NCI-H1417 treated with DMSO at 0.1 percent for 48 hours (cell line): ENCODE measurements around the gene SMIM26.

Source experiments
- DNase-seq: peaks from one replicate; lab custom pipeline; 2025; lab: John Stamatoyannopoulos, UW

Gene SMIM26

DNA sequence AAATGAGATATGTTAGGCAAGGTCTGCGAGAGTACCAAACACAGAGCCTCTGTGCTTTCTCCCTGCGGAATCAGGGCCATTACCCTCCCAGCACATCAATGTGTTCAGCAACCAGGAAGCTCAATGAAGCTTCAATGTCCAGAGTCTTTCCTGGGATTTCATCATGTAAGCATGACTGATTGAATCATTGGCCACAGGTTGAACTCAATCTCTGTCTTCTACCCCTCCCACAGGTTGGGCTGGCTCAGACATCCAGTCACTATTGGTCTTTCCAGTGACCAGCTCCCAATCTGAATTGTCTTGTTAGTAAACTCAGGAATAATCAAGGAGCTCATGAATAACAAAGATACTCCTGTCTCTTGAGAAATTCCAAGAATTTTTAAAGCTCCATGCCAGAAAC lies 17.9 kb downstream of the SMIM26 start:
- DNase-seq, result no peak

DNA sequence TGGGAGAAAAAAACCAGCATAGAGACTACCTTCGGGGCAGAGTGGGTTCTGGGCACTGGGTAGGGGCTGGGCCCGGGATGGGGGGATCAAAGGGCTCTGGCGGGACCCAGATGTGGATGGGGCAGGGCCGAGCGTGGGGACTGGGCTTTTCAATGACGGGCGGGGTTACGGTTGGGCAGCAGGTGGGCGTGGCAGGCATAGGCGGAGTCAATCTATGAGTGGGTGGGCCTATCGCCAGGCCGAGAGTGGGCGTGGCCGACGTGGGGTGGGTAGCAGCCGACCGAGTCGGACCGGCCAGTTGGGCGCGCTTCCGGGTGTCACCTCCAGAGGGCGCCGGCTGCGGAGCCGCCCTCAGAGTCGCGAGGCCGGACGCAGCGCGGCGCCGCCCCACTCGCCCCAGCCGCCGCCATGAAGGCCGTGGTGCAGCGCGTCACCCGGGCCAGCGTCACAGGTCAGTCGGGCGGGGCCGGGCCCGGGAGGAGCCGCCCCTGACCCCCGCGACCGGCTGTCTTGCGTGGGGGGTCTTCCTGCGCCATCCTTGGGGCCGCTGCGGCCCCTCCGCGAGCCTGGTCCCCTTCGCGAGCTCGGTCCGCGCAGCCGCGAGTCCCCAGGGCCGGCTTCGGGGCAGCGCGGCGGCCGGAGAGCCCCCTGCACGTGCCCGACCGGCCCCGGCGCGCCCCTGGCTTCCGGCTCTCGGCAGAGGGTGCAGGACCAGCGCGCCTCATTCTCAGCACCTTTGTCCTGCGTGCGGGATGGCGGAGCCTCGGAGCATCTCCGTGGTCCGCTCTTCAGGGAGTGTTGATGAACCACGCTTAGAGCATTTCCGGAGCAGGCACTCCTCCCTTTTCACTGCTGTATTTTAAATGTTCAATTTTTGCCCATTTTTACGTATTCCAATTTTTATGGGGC lies 20.7 kb downstream of the SMIM26 start, which contains the start of gene DTD1:
Gene DTD1, plus strand, starts transcription at position 390 of the 909 bp plus-strand sequence. Its CDS starts 19 bp downstream, at position 409.
- peak; percentile 69 for DNase-seq

DNA sequence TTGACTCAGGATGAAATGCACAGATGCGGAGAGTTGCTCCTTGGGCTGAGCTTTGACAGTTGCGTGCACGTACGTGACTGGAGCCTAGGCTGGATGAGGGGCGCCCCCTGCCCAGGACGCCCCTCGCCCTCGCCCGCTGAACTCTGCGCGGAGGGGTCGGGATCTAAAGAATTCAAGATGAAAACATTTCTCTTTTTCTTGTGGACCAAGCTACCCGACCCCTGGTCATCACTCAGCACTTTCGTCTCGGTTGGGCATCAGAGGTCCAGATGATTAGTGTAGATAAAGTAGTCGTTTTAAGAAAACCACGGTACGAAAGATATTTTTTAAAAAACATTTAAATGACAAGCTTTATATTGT lies 21.3 kb downstream of the SMIM26 start:
- no peak for DNase-seq

DNA sequence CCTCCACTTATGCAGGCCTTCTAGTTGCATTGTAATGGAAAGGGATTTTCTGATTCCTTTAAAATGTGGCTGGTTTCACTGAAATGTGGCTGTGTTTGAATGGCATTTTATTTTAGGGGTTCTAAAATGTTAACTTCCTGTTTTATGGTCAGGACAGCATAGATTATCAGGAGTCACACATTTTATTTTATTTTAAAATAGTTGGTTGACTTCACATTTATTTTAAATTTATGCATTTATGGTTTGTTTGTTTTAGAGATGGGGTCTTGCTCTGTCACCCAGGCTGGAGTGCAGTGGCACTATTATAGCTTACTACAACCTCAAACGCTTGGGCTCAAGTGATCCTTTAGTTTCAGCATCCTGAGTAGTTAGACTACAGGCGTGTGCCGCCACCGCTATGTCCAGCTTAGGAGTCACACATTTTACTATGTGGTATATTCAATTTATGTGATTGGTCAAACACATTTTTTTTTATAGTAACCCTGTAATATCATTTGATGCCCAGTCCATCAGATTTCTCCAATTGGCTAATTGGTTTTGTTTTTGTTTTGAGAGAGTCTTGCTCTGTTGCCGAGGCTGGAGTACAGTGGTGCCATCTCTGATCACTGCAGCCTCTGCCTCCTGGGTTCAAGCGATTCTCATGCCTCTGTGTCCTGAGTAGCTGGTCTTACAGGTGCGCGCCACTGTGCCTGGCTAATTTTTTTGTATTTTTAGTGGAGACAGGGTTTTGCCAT lies 22.9 kb downstream of the SMIM26 start:
- no peak for DNase-seq

DNA sequence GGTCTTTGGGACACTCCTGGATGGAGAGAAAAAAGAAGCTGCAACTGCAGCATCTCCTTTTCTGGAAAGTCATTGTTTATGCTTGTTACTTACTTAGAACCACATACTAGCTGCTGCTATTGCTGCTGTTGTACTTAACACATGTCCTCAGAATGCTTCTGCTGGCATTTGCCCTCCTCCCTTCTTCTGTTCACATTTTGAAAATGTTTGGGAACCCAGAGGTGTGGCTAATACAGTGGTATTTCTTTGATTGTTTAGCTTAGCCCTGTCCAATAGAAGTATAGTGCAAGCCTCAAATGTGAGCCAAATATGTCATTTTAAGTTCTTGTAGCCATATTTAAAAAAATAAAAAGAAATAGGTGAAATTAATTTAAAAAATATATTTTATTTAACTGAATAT lies 29.0 kb downstream of the SMIM26 start:
- no peak for DNase-seq

DNA sequence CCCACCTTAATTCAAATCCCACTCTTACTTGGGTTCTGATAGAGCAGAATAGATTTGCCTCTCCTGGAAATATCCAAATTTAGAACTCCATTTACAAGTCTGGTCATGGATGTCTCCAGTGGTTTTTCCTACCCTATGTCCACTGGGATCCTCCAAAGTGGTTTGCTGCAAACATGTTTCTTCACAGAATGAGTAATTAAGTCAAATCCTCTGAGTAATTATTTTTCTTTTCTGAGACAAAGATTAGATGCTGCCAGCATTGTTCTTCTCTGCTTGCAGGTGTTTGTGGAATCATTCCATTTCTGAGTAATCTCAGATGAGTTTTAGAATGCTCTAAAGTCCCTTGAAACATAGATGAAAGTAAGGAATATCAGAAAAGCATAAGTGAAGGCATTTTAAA lies 42.5 kb downstream of the SMIM26 start:
- no peak for DNase-seq

DNA sequence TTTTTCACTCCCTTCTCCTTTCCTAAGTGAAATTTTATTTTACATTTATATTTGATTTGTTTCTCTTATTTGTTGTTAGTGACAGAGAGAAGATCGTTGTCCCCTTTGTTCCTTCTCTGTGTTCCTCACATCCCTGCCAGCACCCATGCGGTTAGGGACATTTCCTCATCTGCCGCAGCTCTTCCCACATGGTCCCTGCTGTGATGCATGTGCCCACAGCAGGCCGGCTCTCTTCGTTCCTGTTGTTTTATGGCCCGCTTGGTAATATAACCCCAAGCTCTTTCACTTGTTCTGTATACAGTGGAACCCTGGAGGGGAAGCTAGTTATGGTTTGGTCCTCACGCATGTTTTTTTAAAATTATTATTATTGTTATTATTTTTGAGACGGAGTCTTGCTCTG lies 44.3 kb downstream of the SMIM26 start:
- no peak for DNase-seq

DNA sequence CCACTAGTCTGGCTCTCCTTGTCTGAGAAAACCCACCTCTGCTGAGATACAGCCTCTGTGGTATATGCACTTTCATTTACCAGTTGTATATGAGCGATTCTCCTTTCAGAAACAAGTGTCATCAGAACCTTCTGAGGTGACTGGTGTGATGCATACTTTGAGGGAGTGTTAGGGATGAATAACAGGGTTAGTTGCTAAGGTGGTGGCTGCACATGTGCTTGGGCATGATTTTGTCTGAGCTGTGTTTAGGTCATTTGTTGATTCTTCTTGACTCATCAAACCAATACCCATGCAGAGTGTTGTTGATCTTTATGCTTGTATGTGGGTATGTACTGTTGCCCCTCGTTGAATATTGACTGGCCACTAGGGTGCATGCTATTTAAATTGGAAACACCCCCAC lies 46.3 kb downstream of the SMIM26 start:
- no peak for DNase-seq

DNA sequence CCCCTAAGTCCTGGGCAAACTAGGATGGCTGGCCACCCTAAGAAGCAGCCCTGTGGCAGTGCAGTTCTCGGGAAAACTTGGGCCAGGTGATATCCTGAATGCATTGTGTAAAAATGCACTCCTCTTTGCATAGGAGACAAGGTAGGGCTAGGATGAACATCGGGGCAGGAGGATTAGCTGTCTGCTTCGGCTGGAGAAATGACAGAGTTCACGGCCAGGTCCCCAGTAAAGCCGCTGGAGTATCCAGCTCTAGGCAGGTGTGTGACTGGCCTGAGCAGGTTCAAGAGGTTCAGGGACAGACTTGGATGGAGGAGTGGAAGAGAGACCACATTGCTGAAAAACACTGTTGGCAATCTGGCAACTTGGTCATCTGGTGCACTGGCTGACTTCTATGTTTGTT lies 47.0 kb downstream of the SMIM26 start:
- no peak for DNase-seq

DNA sequence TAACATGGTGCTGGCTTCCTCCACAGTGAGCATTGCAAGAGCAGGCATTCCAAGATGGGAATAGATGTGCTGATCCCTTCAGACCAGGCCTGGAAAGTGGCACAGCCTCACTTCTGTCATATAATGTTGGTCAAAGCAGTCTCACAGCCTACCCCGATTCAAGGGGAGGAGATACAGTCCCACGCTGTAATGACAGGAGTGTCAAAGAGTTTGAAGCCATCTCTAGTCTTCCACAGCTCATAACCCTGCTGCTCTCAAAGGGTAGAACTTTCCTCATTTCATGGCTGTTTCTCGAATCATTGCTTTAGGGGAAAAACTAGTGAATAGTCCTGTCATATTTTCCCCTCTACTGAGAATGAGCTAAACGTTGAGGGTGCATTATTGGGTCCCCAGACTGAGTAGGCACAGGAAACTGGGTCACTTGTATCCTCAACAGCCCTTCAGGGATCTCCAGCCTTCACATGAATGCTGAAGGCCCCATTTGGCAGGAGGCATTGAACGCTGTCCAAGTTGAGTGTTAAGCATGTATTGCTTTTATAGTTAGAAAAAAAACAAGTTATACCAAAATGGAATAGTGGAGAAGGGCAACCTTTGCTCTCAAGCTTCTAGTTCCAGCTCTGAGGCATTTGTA lies 47.9 kb downstream of the SMIM26 start:
- no peak for DNase-seq
